Epithelial cell of esophagus (primary cell): Measurements from ENCODE around the gene TMEM132E.

Experiments used
- DNase-seq: peaks from one replicate; pipeline ENCODE4 v3.0.0; 2010; ENCODE audit warnings: low read depth
- H3K4me3 ChIP-seq: 2 replicates; pipeline ENCODE4 v1.5.1; 2011; ENCODE audit warnings: mild to moderate bottlenecking, low read length, control low read depth
- CTCF ChIP-seq: IDR thresholded peaks from 2 replicates; pipeline ENCODE4 v1.5.1; 2011; ENCODE audit warnings: low read depth, mild to moderate bottlenecking, low read length, control low read depth, inconsistent platforms; ENCODE audit not compliant: insufficient read depth; ENCODE audit errors: missing control alignments

Gene TMEM132E

GRCh38 chr17:34614698-34615097, 35.3 kb downstream of the TMEM132E start:
- no peak for TF ChIP-seq CTCF
- no peak for DNase-seq
- no peak overlapping the region for H3K4me3 ChIP-seq

- TF ChIP-seq CTCF: no peak
- no peak for DNase-seq
- no peak overlapping the region for H3K4me3 ChIP-seq
These were observed 35.9 kb downstream of the TMEM132E start for GRCh38 chr17:34615326-34615725.

- no peak for DNase-seq
- no peak overlapping the region for H3K4me3 ChIP-seq
- no peak for TF ChIP-seq CTCF
These were observed 36.8 kb downstream of the TMEM132E start for GRCh38 chr17:34616148-34616547.

- TF ChIP-seq CTCF: no peak
- no peak for DNase-seq
- H3K4me3 ChIP-seq: no peak overlapping the region
These were observed 38.0 kb downstream of the TMEM132E start for GRCh38 chr17:34617398-34617797.

GRCh38 chr17:34619687-34620217, 40.4 kb downstream of the TMEM132E start:
- H3K4me3 ChIP-seq: no peak overlapping the region
- no peak for DNase-seq
- no peak for TF ChIP-seq CTCF

GRCh38 chr17:34620458-34620857, 41.1 kb downstream of the TMEM132E start:
- TF ChIP-seq CTCF: no peak
- peak; percentile 46 for DNase-seq
- no peak overlapping the region for H3K4me3 ChIP-seq

GRCh38 chr17:34622862-34623623, 43.7 kb downstream of the TMEM132E start:
- no peak overlapping the region for H3K4me3 ChIP-seq
- DNase-seq: no peak
- TF ChIP-seq CTCF: no peak
